ENCODE data around the gene RSF1. TPM values are rescaled to one million over a fixed set of nuclear protein-coding genes. Genes with fewer than 3 reads are reported as not detected.

The RSF1 gene
- total and polyA plus RNA-seq, 4 donors: 18.2 to 100 (median 58.2) TPM

DNA sequence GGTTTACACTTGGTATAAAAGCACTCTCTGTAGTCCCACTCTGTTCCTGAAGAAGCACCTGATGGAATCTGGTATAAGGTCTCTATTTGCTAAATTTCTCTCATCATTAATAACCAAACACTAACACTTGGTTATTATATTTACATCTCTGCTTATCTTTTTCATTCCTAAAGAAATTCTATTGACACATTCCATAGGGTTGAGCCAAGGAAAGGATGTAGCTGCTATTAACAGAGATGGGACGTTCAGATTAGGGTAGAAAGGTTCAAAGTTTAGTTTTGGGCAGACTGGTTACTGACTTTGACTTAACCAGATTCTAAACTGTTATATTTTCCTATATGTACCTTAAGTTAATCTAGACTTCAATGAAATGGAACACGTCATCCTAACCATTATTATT lies 91.5 kb downstream of the RSF1 start:
- Histone ChIP-seq H3K4me1 (ENCODE audit: control insufficient read depth in 1 of 2, insufficient read depth in 2 of 2, low read length in 2 of 2) (no peaks in the 10 kb centered on the region), H3K9me3 (ENCODE audit: control insufficient read depth, low read length) (peaks cover 5% of the 10 kb centered on the region), H3K27ac (ENCODE audit: low read depth in 1 of 2, low read length in 2 of 2) (no peak overlapping the region), H3K36me3 (ENCODE audit: control insufficient read depth in 1 of 2, insufficient read depth in 2 of 2, low read length in 1 of 2) (peaks cover 2 to 4% of the 10 kb centered on the region in 2 donors), H3K4me3 (ENCODE audit: low read length in 2 of 2) (no peak overlapping the region), H3K27me3 (ENCODE audit: control insufficient read depth in 1 of 2, insufficient read depth in 2 of 2, low read length in 1 of 2) (peaks cover 0 to 1% of the 10 kb centered on the region in 2 donors)
- ATAC-seq (ENCODE audit: low FRiP score) (no peak), DNase-seq (no peak)
- WGBS, 2 donors: 88% methylated on average over 2 of the region's 2 CpGs
- intact Hi-C loops (cut with DNase I): no loop called here

GRCh38 chr11:77728203-77728786 lies 92.2 kb downstream of the RSF1 start:
- Histone ChIP-seq H3K36me3 (ENCODE audit: control insufficient read depth in 1 of 2, insufficient read depth in 2 of 2, low read length in 1 of 2) (peaks cover 2 to 4% of the 10 kb centered on the region in 2 donors), H3K4me3 (ENCODE audit: low read length in 2 of 2) (no peak overlapping the region), H3K27ac (ENCODE audit: low read depth in 1 of 2, low read length in 2 of 2) (no peak overlapping the region), H3K27me3 (ENCODE audit: control insufficient read depth in 1 of 2, insufficient read depth in 2 of 2, low read length in 1 of 2) (peaks cover 0 to 1% of the 10 kb centered on the region in 2 donors), H3K9me3 (ENCODE audit: control insufficient read depth, low read length) (peaks cover 5% of the 10 kb centered on the region), H3K4me1 (ENCODE audit: control insufficient read depth in 1 of 2, insufficient read depth in 2 of 2, low read length in 2 of 2) (no peaks in the 10 kb centered on the region)
- intact Hi-C loops (cut with DNase I): no loop called here
- WGBS, 2 donors: 94 to 97% methylated on average over 5 of the region's 5 CpGs
- DNase-seq (no peak), ATAC-seq (ENCODE audit: low FRiP score) (no peak)

GRCh38 chr11:77726524-77726923 lies 94.0 kb downstream of the RSF1 start:
- intact Hi-C loops (cut with DNase I): no loop called here
- 67 to 68% methylated on average over 2 of the region's 2 CpGs for WGBS, 2 donors
- H3K36me3 ChIP-seq (ENCODE audit: control insufficient read depth in 1 of 2, insufficient read depth in 2 of 2, low read length in 1 of 2): peaks cover 2 to 4% of the 10 kb centered on the region in 2 donors
- H3K4me3 ChIP-seq (ENCODE audit: low read length in 2 of 2): no peak overlapping the region
- no peak for ATAC-seq (ENCODE audit: low FRiP score)
- no peak overlapping the region for H3K27ac ChIP-seq (ENCODE audit: low read depth in 1 of 2, low read length in 2 of 2)
- peaks cover 0 to 1% of the 10 kb centered on the region in 2 donors for H3K27me3 ChIP-seq (ENCODE audit: control insufficient read depth in 1 of 2, insufficient read depth in 2 of 2, low read length in 1 of 2)
- no peaks in the 10 kb centered on the region for H3K4me1 ChIP-seq (ENCODE audit: control insufficient read depth in 1 of 2, insufficient read depth in 2 of 2, low read length in 2 of 2)
- H3K9me3 ChIP-seq (ENCODE audit: control insufficient read depth, low read length): peaks cover 4% of the 10 kb centered on the region
- DNase-seq: no peak

- 81 to 84% methylated on average over 3 of the region's 3 CpGs for WGBS, 2 donors
Measured at GRCh38 chr11:77725433-77725832, 95.1 kb downstream of the RSF1 start.

DNA sequence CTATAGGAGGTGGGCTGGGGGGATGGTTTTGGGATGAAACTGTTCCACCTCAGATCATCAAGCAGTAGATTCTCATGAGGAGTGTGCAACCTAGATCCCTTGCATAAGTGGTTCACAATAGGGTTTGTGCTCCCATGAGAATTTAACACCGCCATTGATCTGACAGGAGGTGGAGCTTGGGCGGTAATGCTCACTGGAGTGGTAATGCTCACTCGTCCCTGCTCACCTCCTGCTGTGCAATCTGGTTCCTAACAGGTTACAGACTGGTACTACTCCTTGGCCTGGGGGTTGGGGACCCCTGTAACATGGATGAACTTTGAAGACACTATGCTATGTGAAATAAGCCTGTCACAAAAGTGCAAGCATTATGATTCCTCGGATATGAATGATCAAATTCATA lies 95.9 kb downstream of the RSF1 start:
- DNase-seq: no peak
- Histone ChIP-seq H3K27ac (ENCODE audit: low read depth in 1 of 2, low read length in 2 of 2) (no peak overlapping the region), H3K4me1 (ENCODE audit: control insufficient read depth in 1 of 2, insufficient read depth in 2 of 2, low read length in 2 of 2) (no peaks in the 10 kb centered on the region), H3K27me3 (ENCODE audit: control insufficient read depth in 1 of 2, insufficient read depth in 2 of 2, low read length in 1 of 2) (peaks cover 0 to 1% of the 10 kb centered on the region in 2 donors), H3K4me3 (ENCODE audit: low read length in 2 of 2) (no peak overlapping the region), H3K36me3 (ENCODE audit: control insufficient read depth in 1 of 2, insufficient read depth in 2 of 2, low read length in 1 of 2) (peaks cover 0 to 4% of the 10 kb centered on the region in 2 donors), H3K9me3 (ENCODE audit: control insufficient read depth, low read length) (no peaks in the 10 kb centered on the region)
- WGBS, 2 donors: 68 to 75% methylated on average over 4 of the region's 4 CpGs
- ATAC-seq (ENCODE audit: low FRiP score): no peak
- intact Hi-C loops (cut with DNase I): no loop called here

More at GRCh38 chr11:77725433-77725832, 95.1 kb downstream of the RSF1 start:
- intact Hi-C loops (cut with DNase I): no loop called here
- Histone ChIP-seq H3K27ac (ENCODE audit: low read depth in 1 of 2, low read length in 2 of 2) (no peak overlapping the region), H3K4me1 (ENCODE audit: control insufficient read depth in 1 of 2, insufficient read depth in 2 of 2, low read length in 2 of 2) (no peaks in the 10 kb centered on the region), H3K27me3 (ENCODE audit: control insufficient read depth in 1 of 2, insufficient read depth in 2 of 2, low read length in 1 of 2) (peaks cover 0 to 1% of the 10 kb centered on the region in 2 donors), H3K9me3 (ENCODE audit: control insufficient read depth, low read length) (no peaks in the 10 kb centered on the region), H3K36me3 (ENCODE audit: control insufficient read depth in 1 of 2, insufficient read depth in 2 of 2, low read length in 1 of 2) (peaks cover 0 to 4% of the 10 kb centered on the region in 2 donors), H3K4me3 (ENCODE audit: low read length in 2 of 2) (no peak overlapping the region)
- no peak for ATAC-seq (ENCODE audit: low FRiP score)
- no peak for DNase-seq

DNA sequence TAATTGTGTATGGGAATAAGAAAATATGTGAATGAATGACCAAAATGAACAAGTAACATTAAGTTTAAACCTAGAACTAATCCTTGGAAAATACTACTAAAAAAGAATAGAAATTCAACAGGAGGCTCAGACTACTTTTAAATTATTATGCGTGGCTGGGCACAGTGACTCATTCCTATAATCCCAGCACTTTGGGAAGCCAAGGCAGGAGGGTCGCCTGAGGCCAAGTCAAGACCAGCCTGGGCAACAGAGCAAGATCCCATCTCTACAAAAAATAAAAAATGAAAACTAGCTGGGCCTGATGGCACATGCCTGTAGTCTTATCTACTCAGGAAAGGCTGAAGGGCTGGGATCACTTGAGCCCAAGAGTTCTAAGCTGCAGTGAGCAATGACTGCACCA lies 97.5 kb downstream of the RSF1 start:
- no peak overlapping the region for H3K27ac ChIP-seq (ENCODE audit: low read depth in 1 of 2, low read length in 2 of 2)
- no peak for DNase-seq
- intact Hi-C loops (cut with DNase I): no loop called here
- 73 to 77% methylated on average over 2 of the region's 2 CpGs for WGBS, 2 donors
- no peak for ATAC-seq (ENCODE audit: low FRiP score)
- peaks cover 0 to 4% of the 10 kb centered on the region in 2 donors for H3K36me3 ChIP-seq (ENCODE audit: control insufficient read depth in 1 of 2, insufficient read depth in 2 of 2, low read length in 1 of 2)
- no peaks in the 10 kb centered on the region for H3K9me3 ChIP-seq (ENCODE audit: control insufficient read depth, low read length)
- H3K4me1 ChIP-seq (ENCODE audit: control insufficient read depth in 1 of 2, insufficient read depth in 2 of 2, low read length in 2 of 2): no peaks in the 10 kb centered on the region
- H3K4me3 ChIP-seq (ENCODE audit: low read length in 2 of 2): no peak overlapping the region
- peaks cover 0 to 1% of the 10 kb centered on the region in 2 donors for H3K27me3 ChIP-seq (ENCODE audit: control insufficient read depth in 1 of 2, insufficient read depth in 2 of 2, low read length in 1 of 2)

DNA sequence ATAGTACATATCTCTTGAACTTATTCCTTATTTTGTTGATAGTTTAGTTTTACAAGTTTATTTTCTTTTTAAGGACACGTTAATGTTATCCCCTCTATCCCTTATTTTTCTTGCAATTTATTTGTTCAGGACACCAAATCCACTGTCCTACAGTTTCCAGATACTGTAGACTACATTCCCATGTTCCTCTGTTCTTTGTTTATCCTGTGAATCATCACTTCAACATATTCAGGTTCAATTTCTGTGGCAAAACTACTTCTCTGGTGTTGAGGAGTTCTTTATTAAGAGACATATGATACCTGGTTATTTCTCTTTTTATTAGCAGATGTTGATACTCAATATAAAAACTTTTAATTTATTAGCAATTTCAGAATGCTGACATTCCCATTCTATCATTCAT lies 110.2 kb downstream of the RSF1 start:
- no peaks in the 10 kb centered on the region for H3K27me3 ChIP-seq (ENCODE audit: control insufficient read depth in 1 of 2, insufficient read depth in 2 of 2, low read length in 1 of 2)
- no peak overlapping the region for H3K27ac ChIP-seq (ENCODE audit: low read depth in 1 of 2, low read length in 2 of 2)
- no peaks in the 10 kb centered on the region for H3K36me3 ChIP-seq (ENCODE audit: control insufficient read depth in 1 of 2, insufficient read depth in 2 of 2, low read length in 1 of 2)
- WGBS, 2 donors: 51 to 57% methylated on average over 1 of the region's 1 CpG
- DNase-seq: no peak
- H3K4me1 ChIP-seq (ENCODE audit: control insufficient read depth in 1 of 2, insufficient read depth in 2 of 2, low read length in 2 of 2): peaks cover 0 to 2% of the 10 kb centered on the region in 2 donors
- no peak overlapping the region for H3K4me3 ChIP-seq (ENCODE audit: low read length in 2 of 2)
- H3K9me3 ChIP-seq (ENCODE audit: control insufficient read depth, low read length): no peaks in the 10 kb centered on the region
- ATAC-seq (ENCODE audit: low FRiP score): no peak
- intact Hi-C loops (cut with DNase I): no loop called here

DNA sequence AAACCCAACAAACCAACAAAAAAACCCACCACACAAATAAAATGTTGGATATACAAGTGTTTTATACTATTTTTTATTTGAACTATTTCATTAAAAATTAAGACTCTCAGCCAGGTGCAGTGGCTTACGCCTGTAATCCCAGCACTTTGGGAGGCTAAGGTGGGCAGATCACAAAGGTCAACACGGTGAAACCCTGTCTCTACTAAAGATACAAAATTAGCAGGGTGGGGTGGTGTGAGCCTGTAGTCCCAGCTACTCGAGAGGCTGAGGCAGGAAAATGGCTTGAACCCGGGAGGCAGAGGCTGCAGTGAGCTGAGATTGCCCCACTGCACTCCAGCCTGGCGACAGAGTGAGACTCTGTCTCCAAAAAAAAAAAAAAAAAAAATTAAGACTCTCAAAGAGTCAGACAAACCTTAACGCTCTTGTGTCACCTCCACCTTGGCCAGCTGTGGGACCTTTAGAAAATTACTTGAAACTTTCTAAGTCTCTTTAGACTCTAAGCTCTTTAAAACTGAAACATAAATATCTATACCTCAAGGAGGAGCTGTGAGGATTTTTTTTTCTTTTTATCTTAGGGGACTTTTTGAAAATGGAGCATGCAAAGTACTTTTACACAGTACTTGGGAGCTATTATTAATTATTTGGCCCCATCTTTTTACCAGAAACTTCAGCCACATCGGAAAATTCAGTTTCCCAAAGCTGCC lies 114.5 kb downstream of the RSF1 start:
- WGBS, 2 donors: 94 to 96% methylated on average over 7 of the region's 7 CpGs
- no peaks in the 10 kb centered on the region for H3K9me3 ChIP-seq (ENCODE audit: control insufficient read depth, low read length)
- peaks cover 0 to 2% of the 10 kb centered on the region in 2 donors for H3K4me1 ChIP-seq (ENCODE audit: control insufficient read depth in 1 of 2, insufficient read depth in 2 of 2, low read length in 2 of 2)
- H3K4me3 ChIP-seq (ENCODE audit: low read length in 2 of 2): no peak overlapping the region
- no peaks in the 10 kb centered on the region for H3K36me3 ChIP-seq (ENCODE audit: control insufficient read depth in 1 of 2, insufficient read depth in 2 of 2, low read length in 1 of 2)
- H3K27me3 ChIP-seq (ENCODE audit: control insufficient read depth in 1 of 2, insufficient read depth in 2 of 2, low read length in 1 of 2): no peaks in the 10 kb centered on the region
- ATAC-seq (ENCODE audit: low FRiP score) (no peak), DNase-seq (no peak)
- H3K27ac ChIP-seq (ENCODE audit: low read depth in 1 of 2, low read length in 2 of 2): no peak overlapping the region
- intact Hi-C loops (cut with DNase I): no loop called here

All from aorta (tissue), 5 donors.